Suprapubic skin (tissue), 3 donors: ENCODE results near the gene AMBP.

Experiments
- EP300 ChIP-seq: sonication (generic); formaldehyde crosslinking; IDR thresholded peaks from one replicate; pipeline ENCODE4 v1.6.1; 2017; ENCODE audit warnings: antibody characterized with exemption
- POLR2A ChIP-seq, 2 donors: fragments of 450-650 bp; IDR thresholded peaks; one replicate each; pipeline ENCODE4 v1.6.1; 2017; ENCODE audit warnings: antibody characterized with exemption in 2 of 2, mild to moderate bottlenecking in 2 of 2, moderate library complexity in 2 of 2
- TF ChIP-seq, protein P1 (sequence below), 2 donors: fragments of 200-600 bp in 1 of 2; fragments of 450-650 bp in 1 of 2; sonication (generic) in 1 of 2; IDR thresholded peaks; one replicate each; pipeline ENCODE4 v1.5.1; 2016 to 2019; ENCODE audit warnings: antibody characterized with exemption in 2 of 2, mild to moderate bottlenecking in 1 of 2, moderate library complexity in 1 of 2

DNA sequence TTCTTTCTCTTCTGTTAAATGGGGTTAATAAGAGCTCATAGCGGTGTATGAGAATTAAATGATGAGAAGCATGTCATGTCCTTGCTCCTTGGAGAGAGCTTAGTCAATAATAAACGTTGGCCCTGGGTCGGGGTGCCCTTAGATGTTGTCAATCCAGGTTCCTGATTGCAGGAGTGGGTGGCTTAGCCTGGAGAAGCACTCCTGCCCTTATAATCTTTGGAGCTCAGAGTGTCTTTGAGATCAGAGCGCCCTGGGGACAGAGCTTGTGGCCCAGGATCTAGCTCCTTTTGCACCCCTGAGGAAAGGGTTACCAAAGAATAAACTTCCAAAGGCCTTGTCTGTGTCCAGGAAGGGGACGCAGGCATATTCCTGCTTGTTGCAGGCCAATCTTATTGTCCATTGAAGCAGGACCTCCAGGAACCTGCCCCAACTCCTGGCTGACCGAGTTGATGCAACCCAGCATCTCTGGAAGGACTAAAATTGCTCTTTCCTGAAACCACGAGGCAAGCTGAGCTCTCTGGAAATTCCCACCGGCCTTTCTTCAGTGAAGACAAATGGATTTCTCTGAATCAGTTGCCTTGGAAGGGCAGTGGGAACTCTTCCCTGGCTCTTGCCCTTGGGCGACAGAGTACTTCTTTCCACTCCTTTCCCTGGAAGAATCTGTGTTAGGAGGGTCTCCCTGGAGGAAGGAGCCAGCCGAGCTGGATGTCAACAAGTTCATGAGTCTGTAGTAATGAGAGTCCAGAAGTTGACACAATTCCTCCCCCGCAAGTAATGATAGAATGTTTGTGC, 6.4 kb upstream of the AMBP start:
- TF ChIP-seq, protein P1, sequence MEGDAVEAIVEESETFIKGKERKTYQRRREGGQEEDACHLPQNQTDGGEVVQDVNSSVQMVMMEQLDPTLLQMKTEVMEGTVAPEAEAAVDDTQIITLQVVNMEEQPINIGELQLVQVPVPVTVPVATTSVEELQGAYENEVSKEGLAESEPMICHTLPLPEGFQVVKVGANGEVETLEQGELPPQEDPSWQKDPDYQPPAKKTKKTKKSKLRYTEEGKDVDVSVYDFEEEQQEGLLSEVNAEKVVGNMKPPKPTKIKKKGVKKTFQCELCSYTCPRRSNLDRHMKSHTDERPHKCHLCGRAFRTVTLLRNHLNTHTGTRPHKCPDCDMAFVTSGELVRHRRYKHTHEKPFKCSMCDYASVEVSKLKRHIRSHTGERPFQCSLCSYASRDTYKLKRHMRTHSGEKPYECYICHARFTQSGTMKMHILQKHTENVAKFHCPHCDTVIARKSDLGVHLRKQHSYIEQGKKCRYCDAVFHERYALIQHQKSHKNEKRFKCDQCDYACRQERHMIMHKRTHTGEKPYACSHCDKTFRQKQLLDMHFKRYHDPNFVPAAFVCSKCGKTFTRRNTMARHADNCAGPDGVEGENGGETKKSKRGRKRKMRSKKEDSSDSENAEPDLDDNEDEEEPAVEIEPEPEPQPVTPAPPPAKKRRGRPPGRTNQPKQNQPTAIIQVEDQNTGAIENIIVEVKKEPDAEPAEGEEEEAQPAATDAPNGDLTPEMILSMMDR (IDR thresholded peaks at IDR 0.05): no peak
- no peak for TF ChIP-seq POLR2A (IDR thresholded peaks at IDR 0.05)
- no peak for TF ChIP-seq EP300
